HFFc6 (cell line): Measurements from ENCODE around the gene GNRHR. TPM values are rescaled to one million over a fixed set of nuclear protein-coding genes. Genes with fewer than 3 reads are reported as not detected.

Experiments used
- DNase-seq: peaks from one replicate; pipeline ENCODE4 v3.0.0-alpha.2; 2018
- H3K27ac Mint-ChIP-seq: 2 replicates; pipeline ENCODE4 v1.8.0; 2020; ENCODE audit warnings: mild to moderate bottlenecking, mixed read lengths
- H3K27me3 Mint-ChIP-seq: 2 replicates; pipeline ENCODE4 v1.8.0; 2021; ENCODE audit warnings: mild to moderate bottlenecking, moderate library complexity, mixed read lengths; ENCODE audit not compliant: insufficient read depth
- H3K36me3 Mint-ChIP-seq: 2 replicates; pipeline ENCODE4 v1.8.0; 2021; ENCODE audit warnings: low read depth, mixed read lengths
- H3K4me1 Mint-ChIP-seq: 2 replicates; pipeline ENCODE4 v1.8.0; 2020; ENCODE audit warnings: low read depth, mixed read lengths
- H3K4me3 Mint-ChIP-seq: 2 replicates; pipeline ENCODE4 v1.8.0; 2020; ENCODE audit warnings: mild to moderate bottlenecking, moderate library complexity, mixed read lengths
- H3K9me3 Mint-ChIP-seq: 2 replicates; pipeline ENCODE4 v1.8.0; 2020; ENCODE audit warnings: mild to moderate bottlenecking, mixed read lengths
- CTCF ChIP-seq: fragments of 200-600 bp; sonication (generic); IDR thresholded peaks from 2 replicates; pipeline ENCODE4 v1.5.0; 2021; ENCODE audit warnings: antibody characterized with exemption, mild to moderate bottlenecking
- total RNA-seq, 6 experiments: library from RNA; stranded (reverse); fragmentation: NEBNext Ultra II Directional; extraction: Animal tissue kit (Norgen Biotek cat#: 25700); gene quantifications; 2 replicates in 1 of 6; 3 replicates in 5 of 6; pipeline ENCODE4 v1.2.3, GENCODE V29; 2021

GNRHR gene
- total RNA-seq, 6 experiments from 2014 or later: not detected

DNA sequence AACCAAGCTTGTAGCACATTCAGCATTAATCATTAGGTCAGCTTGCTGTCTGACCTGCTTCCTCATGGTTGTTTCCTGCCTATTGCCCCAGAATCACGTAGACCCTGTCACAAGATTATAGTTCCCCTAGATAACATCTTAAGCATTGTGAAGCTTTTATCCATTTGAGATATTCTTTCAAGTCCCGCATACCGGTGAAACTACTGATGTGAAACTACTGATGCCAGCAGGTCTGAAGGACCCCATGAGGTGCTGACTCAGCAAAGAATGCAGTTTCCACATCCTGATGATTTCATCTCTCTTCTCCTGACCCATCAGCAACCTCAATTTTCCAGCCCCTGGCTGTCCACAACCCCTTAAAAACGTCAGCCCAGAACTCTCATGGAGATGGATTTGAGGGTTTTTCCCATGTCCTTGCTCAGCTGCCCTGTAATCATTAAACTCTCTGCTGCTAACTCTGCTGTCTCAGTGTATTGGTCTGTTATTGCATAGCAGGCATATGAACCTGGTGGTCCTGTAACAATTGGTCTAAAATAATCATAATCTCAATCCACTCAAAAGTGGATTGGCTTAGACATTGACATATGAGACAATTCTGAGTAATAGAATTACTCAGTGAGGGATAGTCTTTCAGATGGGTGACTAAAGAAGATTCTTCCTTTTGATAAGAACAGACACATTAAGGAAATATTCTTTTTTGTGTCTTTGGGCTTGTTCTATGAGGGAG lies 26.9 kb downstream of the GNRHR start:
- Mint-ChIP-seq H3K4me3 (peak overlapping the region; percentile 75), H3K4me1 (peaks cover 56% of the 10 kb centered on the region), H3K27ac (peak overlapping the region; percentile 94), H3K9me3 (peaks cover 5% of the 10 kb centered on the region), H3K36me3 (peaks cover 22% of the 10 kb centered on the region), H3K27me3 (no peaks in the 10 kb centered on the region)
- TF ChIP-seq CTCF: no peak
- DNase-seq: peak; percentile 87

DNA sequence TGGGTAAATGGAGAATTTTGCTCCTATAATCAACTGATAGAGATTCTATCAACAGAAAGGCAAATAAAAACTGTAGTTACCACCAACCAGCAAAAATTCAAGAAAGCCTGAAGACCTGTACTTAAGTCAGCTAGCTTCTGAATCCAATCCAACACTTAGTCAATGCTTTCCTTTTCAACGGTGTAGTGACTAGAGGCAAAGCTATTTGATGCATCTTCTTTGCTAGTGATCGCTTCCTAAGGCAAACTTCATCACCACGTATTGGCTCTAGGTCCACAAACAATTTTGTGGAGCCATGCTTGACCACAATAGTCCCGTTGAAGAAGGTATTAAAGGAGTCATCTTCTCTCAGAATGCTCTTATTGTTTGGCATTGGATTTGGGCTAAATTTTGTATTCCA lies 28.2 kb downstream of the GNRHR start:
- Mint-ChIP-seq H3K27ac (peak overlapping the region; percentile 94), H3K4me1 (peaks cover 69% of the 10 kb centered on the region), H3K36me3 (peaks cover 23% of the 10 kb centered on the region), H3K4me3 (peak overlapping the region; percentile 79), H3K9me3 (peaks cover 5% of the 10 kb centered on the region), H3K27me3 (no peaks in the 10 kb centered on the region)
- DNase-seq: peak; percentile 85
- TF ChIP-seq CTCF: no peak

DNA sequence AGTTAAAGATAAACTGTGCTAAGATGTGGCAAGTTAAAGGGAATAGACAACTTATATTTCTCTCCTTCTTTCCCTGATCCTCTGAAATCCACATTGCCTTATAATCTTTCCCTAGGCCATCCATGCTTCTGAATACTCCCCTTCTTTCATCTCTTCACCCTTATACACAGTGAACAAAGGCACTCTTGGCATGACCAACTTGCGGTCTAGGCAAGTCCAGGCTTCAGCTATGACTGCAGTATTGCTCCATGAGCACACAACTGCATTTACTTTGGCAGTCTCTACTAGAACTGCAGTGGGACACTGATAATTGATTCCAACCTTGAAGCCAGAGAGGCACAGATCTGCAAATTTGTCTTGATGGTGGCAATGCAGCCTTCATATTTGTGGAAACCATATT lies 29.1 kb downstream of the GNRHR start:
- no peak for DNase-seq
- Mint-ChIP-seq H3K27ac (peak overlapping the region; percentile 94), H3K9me3 (peaks cover 5% of the 10 kb centered on the region), H3K27me3 (no peaks in the 10 kb centered on the region), H3K4me3 (no peak overlapping the region), H3K36me3 (peaks cover 30% of the 10 kb centered on the region), H3K4me1 (peaks cover 75% of the 10 kb centered on the region)
- TF ChIP-seq CTCF: no peak

DNA sequence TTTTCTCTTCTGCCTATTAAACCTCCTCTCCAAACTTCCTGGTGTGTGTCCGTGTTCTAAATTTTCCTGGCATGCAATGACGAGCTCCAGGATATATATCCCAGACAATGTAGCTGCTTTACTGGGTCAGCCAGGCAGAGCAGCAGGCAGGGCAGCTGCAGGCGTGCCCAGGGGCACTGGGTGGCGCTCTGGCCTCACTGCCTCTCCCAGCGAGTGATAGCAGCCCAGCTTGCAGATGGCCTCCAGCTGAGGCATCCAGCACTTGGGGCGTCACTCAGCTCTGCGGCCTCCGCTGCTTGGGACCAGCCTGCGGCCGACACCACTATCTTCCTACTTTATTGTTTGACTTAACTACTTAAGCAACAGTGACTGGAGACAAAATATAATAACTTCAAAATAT lies 30.2 kb downstream of the GNRHR start:
- Mint-ChIP-seq H3K27ac (peak overlapping the region; percentile 17; the same call in 1 of the 2 replicates), H3K27me3 (no peaks in the 10 kb centered on the region), H3K36me3 (peaks cover 30% of the 10 kb centered on the region), H3K4me1 (peaks cover 74% of the 10 kb centered on the region), H3K9me3 (peaks cover 5% of the 10 kb centered on the region), H3K4me3 (no peak overlapping the region)
- TF ChIP-seq CTCF: peak; percentile 31
- DNase-seq: no peak

DNA sequence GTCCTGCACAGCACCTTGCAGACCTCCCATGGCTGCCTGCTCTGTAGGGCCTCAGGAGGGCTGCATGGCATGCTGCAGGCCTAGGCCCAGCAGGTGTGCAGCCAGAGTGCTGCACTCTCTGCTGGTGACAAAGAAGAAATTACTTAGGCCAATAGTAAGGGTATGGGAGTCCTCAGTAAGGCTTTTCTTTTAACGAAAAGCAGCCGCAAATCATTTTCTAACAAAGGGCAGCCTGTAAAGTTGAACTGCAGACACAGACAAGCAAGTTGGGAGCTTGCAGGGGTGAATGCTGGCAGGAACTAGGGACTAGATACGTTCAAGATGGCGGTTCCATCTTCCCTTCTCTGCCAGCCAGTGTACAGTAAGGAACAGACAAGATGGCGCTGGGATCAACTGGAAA lies 30.8 kb downstream of the GNRHR start:
- Mint-ChIP-seq H3K36me3 (peaks cover 25% of the 10 kb centered on the region), H3K4me3 (no peak overlapping the region), H3K27ac (no peak overlapping the region), H3K4me1 (peaks cover 68% of the 10 kb centered on the region), H3K9me3 (peaks cover 5% of the 10 kb centered on the region), H3K27me3 (no peaks in the 10 kb centered on the region)
- no peak for DNase-seq
- no peak for TF ChIP-seq CTCF
